ENCODE data around the gene IL17D.
"Not testable (repeated sequence)": the region's sequence is repeated elsewhere in the genome, so short reads cannot be mapped to it uniquely, and the experiment has no call there.

Gene IL17D

GRCh38 chr13:20719783-20720182 is 16.3 kb downstream of the IL17D start:
- no peak for DNase-seq (ENCODE audit: low spot score)

- no peak for DNase-seq (ENCODE audit: low spot score)
Measured at GRCh38 chr13:20720499-20720898, 17.0 kb downstream of the IL17D start.

GRCh38 chr13:20721058-20721453 is 17.6 kb downstream of the IL17D start:
- no peak for DNase-seq (ENCODE audit: low spot score)

GRCh38 chr13:20721454-20722357 is 18.2 kb downstream of the IL17D start:
- no peak for DNase-seq (ENCODE audit: low spot score)

- no peak for DNase-seq (ENCODE audit: low spot score)
Measured at GRCh38 chr13:20727856-20728255, 24.4 kb downstream of the IL17D start.

GRCh38 chr13:20728579-20729311 is 25.2 kb downstream of the IL17D start:
- DNase-seq (ENCODE audit: low spot score) = no peak

GRCh38 chr13:20729633-20730585 is 26.4 kb downstream of the IL17D start:
- no peak for DNase-seq (ENCODE audit: low spot score)

- no peak for DNase-seq (ENCODE audit: low spot score)
Measured at GRCh38 chr13:20738616-20739015, 35.1 kb downstream of the IL17D start.

GRCh38 chr13:20740021-20740420 is 36.5 kb downstream of the IL17D start:
- DNase-seq (ENCODE audit: low spot score) = no peak

- DNase-seq (ENCODE audit: low spot score) = not testable (repeated sequence)
Measured at GRCh38 chr13:20743830-20744404, 40.4 kb downstream of the IL17D start.

GRCh38 chr13:20749377-20749776 is 45.9 kb downstream of the IL17D start:
- no peak for DNase-seq (ENCODE audit: low spot score)

- DNase-seq (ENCODE audit: low spot score) = no peak
Measured at GRCh38 chr13:20754009-20754408, 50.5 kb downstream of the IL17D start.

- DNase-seq (ENCODE audit: low spot score) = no peak
Measured at GRCh38 chr13:20760872-20761271, 57.4 kb downstream of the IL17D start.

- no peak for DNase-seq (ENCODE audit: low spot score)
Measured at GRCh38 chr13:20767309-20767943, 63.9 kb downstream of the IL17D start.

- DNase-seq (ENCODE audit: low spot score) = no peak
Measured at GRCh38 chr13:20769091-20769490, 65.6 kb downstream of the IL17D start.

GRCh38 chr13:20769834-20770233 is 66.3 kb downstream of the IL17D start:
- no peak for DNase-seq (ENCODE audit: low spot score)

Data from Ammon's horn (tissue), 1 donor.